Measurements from ENCODE around the gene SF3B1. TPM values are rescaled to one million over a fixed set of nuclear protein-coding genes. Genes with fewer than 3 reads are reported as not detected.
A peak's percentile ranks its signal among the peaks of the same experiment; 100 is the strongest.

Gene SF3B1
- polyA plus RNA-seq, 2 of the 4 experiments (the other 2 are of a cell fraction) = 166 to 400 TPM

DNA sequence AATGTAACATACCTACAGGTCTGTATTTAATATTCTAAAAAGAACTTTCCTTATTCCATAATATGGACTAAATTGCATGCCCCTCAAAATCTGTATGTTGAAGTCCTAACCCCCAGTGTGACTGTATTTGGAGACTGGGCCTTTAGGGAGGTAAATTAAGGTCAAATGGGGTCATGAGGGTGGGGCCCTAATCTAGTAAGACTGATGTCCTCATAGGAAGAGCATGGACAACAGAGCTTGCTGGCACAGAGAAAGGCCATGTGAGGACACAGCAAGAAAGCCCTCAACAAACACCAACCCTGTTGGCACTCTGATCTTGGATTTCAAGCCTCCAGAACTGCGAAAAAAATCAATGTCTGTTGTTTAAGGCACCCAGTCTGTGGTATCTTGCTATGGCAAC is 18.6 kb downstream of the SF3B1 start:
- H3K4me3 ChIP-seq = no peak overlapping the region
- no peak overlapping the region for H3K4me2 ChIP-seq
- DNase-seq (ENCODE audit: low read depth in 1 of 2, low spot score in 1 of 2) (no peak), ATAC-seq (no peak; a peak in 1 of 6 replicates), FAIRE-seq (no peak)
- ChIA-PET POLR2A (interaction anchor here (1.2 kb wide), 1 partner anchor 19 kb away, joined by 3 read pairs; the partner anchor contains the start of gene SF3B1), CTCF (interaction anchor here (1.8 kb wide), 1 partner anchor 8 kb away, joined by 5 read pairs; no protein-coding TSS in a partner anchor)
- no peak for TF ChIP-seq KDM1A (IDR thresholded peaks at IDR 0.05; ENCODE audit: low read depth)
- TF ChIP-seq HOXB13 (CRISPR knock-in tag; IDR thresholded peaks at IDR 0.05; ENCODE audit: low read depth) = no peak
- TF ChIP-seq MYC (IDR thresholded peaks at IDR 0.05; ENCODE audit: borderline replicate concordance, low read length) = no peak
- TF ChIP-seq, protein P1, sequence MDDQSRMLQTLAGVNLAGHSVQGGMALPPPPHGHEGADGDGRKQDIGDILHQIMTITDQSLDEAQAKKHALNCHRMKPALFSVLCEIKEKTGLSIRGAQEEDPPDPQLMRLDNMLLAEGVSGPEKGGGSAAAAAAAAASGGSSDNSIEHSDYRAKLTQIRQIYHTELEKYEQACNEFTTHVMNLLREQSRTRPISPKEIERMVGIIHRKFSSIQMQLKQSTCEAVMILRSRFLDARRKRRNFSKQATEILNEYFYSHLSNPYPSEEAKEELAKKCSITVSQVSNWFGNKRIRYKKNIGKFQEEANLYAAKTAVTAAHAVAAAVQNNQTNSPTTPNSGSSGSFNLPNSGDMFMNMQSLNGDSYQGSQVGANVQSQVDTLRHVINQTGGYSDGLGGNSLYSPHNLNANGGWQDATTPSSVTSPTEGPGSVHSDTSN (IDR thresholded peaks at IDR 0.05) = no peak
- no peak for TF ChIP-seq RNF2 (IDR thresholded peaks at IDR 0.05; ENCODE audit: borderline replicate concordance, low read depth)
- TF ChIP-seq, protein P2, sequence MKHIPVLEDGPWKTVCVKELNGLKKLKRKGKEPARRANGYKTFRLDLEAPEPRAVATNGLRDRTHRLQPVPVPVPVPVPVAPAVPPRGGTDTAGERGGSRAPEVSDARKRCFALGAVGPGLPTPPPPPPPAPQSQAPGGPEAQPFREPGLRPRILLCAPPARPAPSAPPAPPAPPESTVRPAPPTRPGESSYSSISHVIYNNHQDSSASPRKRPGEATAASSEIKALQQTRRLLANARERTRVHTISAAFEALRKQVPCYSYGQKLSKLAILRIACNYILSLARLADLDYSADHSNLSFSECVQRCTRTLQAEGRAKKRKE (CRISPR knock-in tag; IDR thresholded peaks at IDR 0.05; ENCODE audit: low read depth) = no peak
- TF ChIP-seq, protein P3, sequence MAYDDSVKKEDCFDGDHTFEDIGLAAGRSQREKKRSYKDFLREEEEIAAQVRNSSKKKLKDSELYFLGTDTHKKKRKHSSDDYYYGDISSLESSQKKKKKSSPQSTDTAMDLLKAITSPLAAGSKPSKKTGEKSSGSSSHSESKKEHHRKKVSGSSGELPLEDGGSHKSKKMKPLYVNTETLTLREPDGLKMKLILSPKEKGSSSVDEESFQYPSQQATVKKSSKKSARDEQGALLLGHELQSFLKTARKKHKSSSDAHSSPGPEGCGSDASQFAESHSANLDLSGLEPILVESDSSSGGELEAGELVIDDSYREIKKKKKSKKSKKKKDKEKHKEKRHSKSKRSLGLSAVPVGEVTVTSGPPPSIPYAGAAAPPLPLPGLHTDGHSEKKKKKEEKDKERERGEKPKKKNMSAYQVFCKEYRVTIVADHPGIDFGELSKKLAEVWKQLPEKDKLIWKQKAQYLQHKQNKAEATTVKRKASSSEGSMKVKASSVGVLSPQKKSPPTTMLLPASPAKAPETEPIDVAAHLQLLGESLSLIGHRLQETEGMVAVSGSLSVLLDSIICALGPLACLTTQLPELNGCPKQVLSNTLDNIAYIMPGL (CRISPR knock-in tag; IDR thresholded peaks at IDR 0.05; ENCODE audit: borderline replicate concordance) = no peak
- no peaks in the 10 kb centered on the region for H3K4me1 ChIP-seq
- H3K27ac ChIP-seq = no peak overlapping the region
- H3K9me3 ChIP-seq = no peaks in the 10 kb centered on the region
- WGBS (ENCODE audit: missing lambda C conversion rate) = 96% methylated on average over 1 of the region's 1 CpG

DNA sequence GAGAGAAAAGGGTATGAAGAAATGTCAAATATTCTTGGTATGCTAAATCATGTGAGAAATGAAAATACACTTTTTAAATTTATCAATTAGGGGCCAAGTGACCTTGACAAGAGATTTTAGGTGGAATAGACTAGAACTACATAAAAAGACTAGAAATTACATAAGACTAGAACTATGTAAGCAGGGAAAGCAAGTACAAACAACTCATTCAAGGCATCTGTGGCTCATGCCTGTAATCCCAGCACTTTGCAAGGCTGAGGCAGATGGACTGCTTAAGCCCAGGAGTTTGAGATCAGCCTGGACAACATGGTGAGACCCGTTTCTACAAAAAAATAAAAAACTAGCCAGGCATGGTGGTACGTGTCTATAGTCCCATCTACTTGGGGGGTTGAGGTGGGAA is 20.3 kb downstream of the SF3B1 start:
- Histone ChIP-seq H3K4me2 (no peak overlapping the region), H3K4me3 (no peak overlapping the region), H3K9me3 (no peaks in the 10 kb centered on the region), H3K27ac (no peak overlapping the region), H3K4me1 (no peaks in the 10 kb centered on the region)
- DNase-seq (ENCODE audit: low read depth in 1 of 2, low spot score in 1 of 2) (no peak), FAIRE-seq (no peak), ATAC-seq (0 out of 6 replicates have a peak, but pooled peaks of 1 of the 2 experiments have one; percentile 20)
- CTCF ChIA-PET = interaction anchor here (0.7 kb wide), 1 partner anchor 9 kb away, joined by 3 read pairs; no protein-coding TSS in a partner anchor
- WGBS (ENCODE audit: missing lambda C conversion rate) = 92% methylated on average over 2 of the region's 2 CpGs
- TF ChIP-seq HDAC2 (IDR thresholded peaks at IDR 0.05) (no peak), KDM1A (IDR thresholded peaks at IDR 0.05; ENCODE audit: low read depth) (no peak), HOXB13 (CRISPR knock-in tag; IDR thresholded peaks at IDR 0.05; ENCODE audit: low read depth) (no peak), NFE2L2 (conservative IDR thresholded peaks at IDR 0.05; ENCODE audit: low read length) (no peak), PHF8 (IDR thresholded peaks at IDR 0.05; ENCODE audit: borderline replicate concordance, low read depth) (no peak), HOXA7 (CRISPR knock-in tag; IDR thresholded peaks at IDR 0.05) (no peak), EHMT2 (IDR thresholded peaks at IDR 0.05; ENCODE audit: low read depth) (no peak)
- TF ChIP-seq, protein P4, sequence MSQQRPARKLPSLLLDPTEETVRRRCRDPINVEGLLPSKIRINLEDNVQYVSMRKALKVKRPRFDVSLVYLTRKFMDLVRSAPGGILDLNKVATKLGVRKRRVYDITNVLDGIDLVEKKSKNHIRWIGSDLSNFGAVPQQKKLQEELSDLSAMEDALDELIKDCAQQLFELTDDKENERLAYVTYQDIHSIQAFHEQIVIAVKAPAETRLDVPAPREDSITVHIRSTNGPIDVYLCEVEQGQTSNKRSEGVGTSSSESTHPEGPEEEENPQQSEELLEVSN (IDR thresholded peaks at IDR 0.05; ENCODE audit: borderline replicate concordance, low read depth) = no peak
- TF ChIP-seq, protein P2 (CRISPR knock-in tag; IDR thresholded peaks at IDR 0.05; ENCODE audit: low read depth) = no peak
- POLR2A ChIA-PET = no interaction called here

DNA sequence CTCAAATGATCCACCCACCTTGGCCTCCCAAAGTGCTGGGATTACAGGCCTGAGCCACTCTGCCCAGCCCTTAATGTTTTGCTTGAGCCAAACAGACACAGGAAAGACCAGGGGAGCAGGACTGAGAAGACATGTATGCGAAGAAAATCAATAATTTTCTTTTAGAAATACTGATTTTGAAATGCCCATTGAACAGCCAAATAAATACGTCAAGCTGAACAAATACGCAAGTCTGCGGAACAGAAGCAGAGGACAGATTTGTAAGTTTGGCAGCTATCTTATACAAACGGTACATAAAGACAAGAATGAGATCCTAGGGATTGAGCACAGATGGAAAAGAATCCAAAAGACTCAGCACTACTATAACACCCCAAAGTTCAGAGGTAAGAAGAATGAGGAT is 20.8 kb downstream of the SF3B1 start:
- H3K4me2 ChIP-seq = no peak overlapping the region
- ChIA-PET CTCF (no interaction called here), POLR2A (no interaction called here)
- no peak for FAIRE-seq
- H3K27ac ChIP-seq = no peak overlapping the region
- H3K4me3 ChIP-seq = no peak overlapping the region
- no peaks in the 10 kb centered on the region for H3K9me3 ChIP-seq
- DNase-seq (ENCODE audit: low read depth in 1 of 2, low spot score in 1 of 2) = no peak
- no peaks in the 10 kb centered on the region for H3K4me1 ChIP-seq
- no peak for TF ChIP-seq RARB (CRISPR knock-in tag; IDR thresholded peaks at IDR 0.05)
- no peak for TF ChIP-seq CBX8 (IDR thresholded peaks at IDR 0.05)
- TF ChIP-seq, protein P3 (CRISPR knock-in tag; IDR thresholded peaks at IDR 0.05; ENCODE audit: borderline replicate concordance) = no peak
- no peak for TF ChIP-seq EHMT2 (IDR thresholded peaks at IDR 0.05; ENCODE audit: low read depth)
- TF ChIP-seq, protein P5, sequence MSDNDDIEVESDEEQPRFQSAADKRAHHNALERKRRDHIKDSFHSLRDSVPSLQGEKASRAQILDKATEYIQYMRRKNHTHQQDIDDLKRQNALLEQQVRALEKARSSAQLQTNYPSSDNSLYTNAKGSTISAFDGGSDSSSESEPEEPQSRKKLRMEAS (IDR thresholded peaks at IDR 0.05) = no peak
- TF ChIP-seq, protein P6, sequence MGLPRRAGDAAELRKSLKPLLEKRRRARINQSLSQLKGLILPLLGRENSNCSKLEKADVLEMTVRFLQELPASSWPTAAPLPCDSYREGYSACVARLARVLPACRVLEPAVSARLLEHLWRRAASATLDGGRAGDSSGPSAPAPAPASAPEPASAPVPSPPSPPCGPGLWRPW (IDR thresholded peaks at IDR 0.05) = no peak
- TF ChIP-seq RFX5 (IDR thresholded peaks at IDR 0.05) = no peak
- TF ChIP-seq BHLHE40 (IDR thresholded peaks at IDR 0.05; ENCODE audit: low read depth, low read length) = no peak
- no peak for TF ChIP-seq SREBF2 (IDR thresholded peaks at IDR 0.05)
- no peak for TF ChIP-seq ZNF302 (CRISPR knock-in tag; IDR thresholded peaks at IDR 0.05)
- TF ChIP-seq POLR2A (IDR thresholded peaks at IDR 0.05; ENCODE audit: low read length) = no peak
- TF ChIP-seq FOSL2 (IDR thresholded peaks at IDR 0.05) = no peak
- TF ChIP-seq FOSL2 (CRISPR knock-in tag; IDR thresholded peaks at IDR 0.05) = no peak
- no peak for ATAC-seq
- WGBS (ENCODE audit: missing lambda C conversion rate) = 91% methylated on average over 5 of the region's 5 CpGs

All from A549 (cell line).